Measurements from ENCODE around the gene NAV3.

Gene NAV3

DNA sequence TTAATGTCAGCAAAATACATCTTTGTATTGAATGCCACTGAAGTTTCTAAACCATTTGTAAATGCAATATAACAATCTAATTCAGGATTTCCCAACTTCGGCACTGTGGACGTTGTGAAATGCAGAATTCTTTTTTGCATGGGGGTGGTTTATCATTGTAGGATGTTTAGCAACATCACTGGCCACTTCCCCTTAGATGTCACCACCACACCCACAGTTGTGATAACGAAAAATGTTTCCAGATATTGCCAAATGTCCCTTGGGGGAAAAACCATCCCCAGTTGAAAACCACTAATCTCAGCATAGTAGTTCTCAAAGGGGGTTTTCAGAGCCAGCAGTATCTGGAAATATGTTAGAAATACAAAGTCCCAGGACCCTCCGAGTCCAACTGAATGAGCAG is 203.3 kb downstream of the NAV3 start:
- no CpG with 5 or more reads among the region's 4 CpGs for WGBS, 2 donors (ENCODE audit: extremely low coverage in 2 of 2, insufficient read length in 2 of 2, insufficient replicate concordance in 1 of 2)
- H2AK5ac ChIP-seq (ENCODE audit: low read depth, low read length): no peak overlapping the region
- H2BK15ac ChIP-seq (ENCODE audit: low read length): no peak overlapping the region
- H2BK5ac ChIP-seq (ENCODE audit: low read length): no peak overlapping the region
- H3K4me2 ChIP-seq (ENCODE audit: insufficient read depth, low read length, poor library complexity, severe bottlenecking): no peak overlapping the region
- H3K14ac ChIP-seq (ENCODE audit: low read length): no peak overlapping the region
- no peak overlapping the region for H3K4me3 ChIP-seq (ENCODE audit: low read length in 2 of 2)
- no peaks in the 10 kb centered on the region for H3K9me3 ChIP-seq (replicated peaks in 1 of 2; ENCODE audit: control insufficient read depth in 2 of 2, insufficient read depth in 1 of 2, low read depth in 1 of 2, low read length in 2 of 2)
- H3K27ac ChIP-seq (replicated peaks; ENCODE audit: low read length): no peak overlapping the region
- H2AFZ ChIP-seq (ENCODE audit: low read length): no peak overlapping the region
- no peak overlapping the region for H2BK120ac ChIP-seq (ENCODE audit: low read depth, low read length)
- H4K8ac ChIP-seq (ENCODE audit: low read depth, low read length): no peak overlapping the region
- H2BK12ac ChIP-seq (ENCODE audit: low read length): no peak overlapping the region
- no peak overlapping the region for H3K23ac ChIP-seq (ENCODE audit: low read depth, low read length, poor library complexity)
- DNase-seq (ENCODE audit: low spot score): no peak
- no peak overlapping the region for H3K4ac ChIP-seq (ENCODE audit: low read length)
- H3K9ac ChIP-seq (ENCODE audit: low read depth, low read length, poor library complexity): no peak overlapping the region
- no peaks in the 10 kb centered on the region for H3K36me3 ChIP-seq (replicated peaks in 1 of 2; ENCODE audit: control insufficient read depth in 2 of 2, insufficient read depth in 2 of 2, low read length in 2 of 2)
- H3K79me1 ChIP-seq (ENCODE audit: low read depth, low read length): no peaks in the 10 kb centered on the region
- H3K27me3 ChIP-seq (ENCODE audit: control insufficient read depth in 3 of 3, insufficient read depth in 3 of 3, low read depth in 1 of 3, low read length in 3 of 3): no peaks in the 10 kb centered on the region
- H3K18ac ChIP-seq (ENCODE audit: low read length): no peak overlapping the region
- no peak overlapping the region for H4K91ac ChIP-seq (ENCODE audit: low read depth, low read length, poor library complexity)
- H3K4me1 ChIP-seq (ENCODE audit: control insufficient read depth in 2 of 2, insufficient read depth in 1 of 2, low read depth in 1 of 2, low read length in 2 of 2): peaks cover 6 to 10% of the 10 kb centered on the region in 2 donors

DNA sequence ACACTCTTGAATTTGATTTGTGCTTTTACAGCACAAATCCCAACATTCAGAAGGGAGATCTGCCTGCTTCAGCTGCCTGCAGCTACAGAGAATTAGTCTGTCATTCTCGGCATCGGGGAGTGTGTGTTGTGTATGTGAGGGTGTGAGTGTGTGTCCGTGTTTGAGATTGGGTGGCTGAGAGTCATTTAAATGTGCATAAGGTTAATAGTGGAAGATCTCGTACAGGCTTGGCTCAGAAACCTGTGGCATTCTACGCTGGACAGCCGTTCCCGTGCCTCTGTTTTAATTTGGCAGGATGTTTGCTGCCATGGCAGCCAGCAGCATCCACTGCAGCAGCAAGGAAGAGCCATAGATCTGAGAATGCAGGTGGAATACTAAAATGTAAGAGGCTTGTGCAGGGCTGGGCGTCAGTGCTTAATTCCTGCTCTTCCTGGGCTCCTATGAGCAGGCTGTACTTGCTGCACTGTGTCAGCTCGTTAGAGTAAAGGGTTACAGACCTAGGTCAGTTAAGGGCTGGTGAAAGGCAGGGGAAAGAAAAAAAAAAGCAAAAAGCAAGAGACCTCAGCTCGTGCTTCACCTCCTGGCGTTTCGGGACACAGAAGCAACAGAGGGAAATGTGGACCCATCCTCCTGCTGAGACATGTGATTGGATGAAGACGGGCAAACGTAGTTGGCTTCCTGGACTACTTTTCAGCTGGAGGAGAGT is 205.4 kb downstream of the NAV3 start:
- no peak for DNase-seq (ENCODE audit: low spot score)
- Histone ChIP-seq H3K18ac (ENCODE audit: low read length) (no peak overlapping the region), H3K36me3 (replicated peaks in 1 of 2; ENCODE audit: control insufficient read depth in 2 of 2, insufficient read depth in 2 of 2, low read length in 2 of 2) (no peaks in the 10 kb centered on the region), H3K23ac (ENCODE audit: low read depth, low read length, poor library complexity) (no peak overlapping the region), H2AK5ac (ENCODE audit: low read depth, low read length) (no peak overlapping the region), H3K9me3 (replicated peaks in 1 of 2; ENCODE audit: control insufficient read depth in 2 of 2, insufficient read depth in 1 of 2, low read depth in 1 of 2, low read length in 2 of 2) (no peaks in the 10 kb centered on the region), H2BK15ac (ENCODE audit: low read length) (no peak overlapping the region), H4K8ac (ENCODE audit: low read depth, low read length) (no peak overlapping the region), H2BK120ac (ENCODE audit: low read depth, low read length) (no peak overlapping the region), H3K4me1 (ENCODE audit: control insufficient read depth in 2 of 2, insufficient read depth in 1 of 2, low read depth in 1 of 2, low read length in 2 of 2) (peaks cover 6 to 10% of the 10 kb centered on the region in 2 donors), H3K4me2 (ENCODE audit: insufficient read depth, low read length, poor library complexity, severe bottlenecking) (no peak overlapping the region), H3K79me1 (ENCODE audit: low read depth, low read length) (no peaks in the 10 kb centered on the region), H3K27me3 (ENCODE audit: control insufficient read depth in 3 of 3, insufficient read depth in 3 of 3, low read depth in 1 of 3, low read length in 3 of 3) (no peaks in the 10 kb centered on the region), H3K14ac (ENCODE audit: low read length) (no peak overlapping the region), H3K27ac (replicated peaks; ENCODE audit: low read length) (peak overlapping the region; percentile 17), H2BK5ac (ENCODE audit: low read length) (no peak overlapping the region), H2AFZ (ENCODE audit: low read length) (peak overlapping the region; percentile 91), H2BK12ac (ENCODE audit: low read length) (no peak overlapping the region), H3K4ac (ENCODE audit: low read length) (no peak overlapping the region), H3K4me3 (ENCODE audit: low read length in 2 of 2) (peak overlapping the region in 1 of 2 donors; percentile 44), H4K91ac (ENCODE audit: low read depth, low read length, poor library complexity) (no peak overlapping the region), H3K9ac (ENCODE audit: low read depth, low read length, poor library complexity) (no peak overlapping the region)
- 100% methylated on average over 1 of the region's 14 CpGs; no CpG with 5 or more reads in 1 of the 2 donors for WGBS, 2 donors (ENCODE audit: extremely low coverage in 2 of 2, insufficient read length in 2 of 2, insufficient replicate concordance in 1 of 2)

DNA sequence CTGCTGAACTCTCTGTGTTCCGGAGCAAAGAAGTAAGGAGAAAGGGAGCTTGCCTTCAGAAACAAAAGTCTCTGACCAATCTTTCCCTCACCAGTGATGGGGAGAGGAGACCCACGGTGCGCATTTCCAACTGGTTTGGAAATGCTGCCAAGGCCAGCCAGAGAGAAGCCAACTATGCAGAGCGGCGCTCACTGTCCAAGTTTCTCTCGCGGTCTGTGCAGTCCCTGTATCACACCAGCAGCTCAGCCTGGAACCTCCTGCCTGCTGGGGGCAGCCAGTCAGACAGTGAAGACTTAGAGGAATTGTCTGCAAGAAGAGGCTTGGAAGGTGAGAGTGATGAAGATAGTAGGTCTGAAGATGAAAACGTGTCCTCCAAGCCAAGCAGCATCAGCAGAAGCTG is 206.2 kb downstream of the NAV3 start:
- Histone ChIP-seq H3K14ac (ENCODE audit: low read length) (no peak overlapping the region), H3K9ac (ENCODE audit: low read depth, low read length, poor library complexity) (no peak overlapping the region), H3K36me3 (replicated peaks in 1 of 2; ENCODE audit: control insufficient read depth in 2 of 2, insufficient read depth in 2 of 2, low read length in 2 of 2) (no peaks in the 10 kb centered on the region), H3K4ac (ENCODE audit: low read length) (no peak overlapping the region), H2AK5ac (ENCODE audit: low read depth, low read length) (no peak overlapping the region), H2BK12ac (ENCODE audit: low read length) (no peak overlapping the region), H3K27me3 (ENCODE audit: control insufficient read depth in 3 of 3, insufficient read depth in 3 of 3, low read depth in 1 of 3, low read length in 3 of 3) (no peaks in the 10 kb centered on the region), H2BK120ac (ENCODE audit: low read depth, low read length) (no peak overlapping the region), H3K4me2 (ENCODE audit: insufficient read depth, low read length, poor library complexity, severe bottlenecking) (no peak overlapping the region), H3K79me1 (ENCODE audit: low read depth, low read length) (no peaks in the 10 kb centered on the region), H4K8ac (ENCODE audit: low read depth, low read length) (no peak overlapping the region), H4K91ac (ENCODE audit: low read depth, low read length, poor library complexity) (no peak overlapping the region), H3K18ac (ENCODE audit: low read length) (peak overlapping the region; percentile 27), H3K4me3 (ENCODE audit: low read length in 2 of 2) (no peak overlapping the region), H3K27ac (replicated peaks; ENCODE audit: low read length) (no peak overlapping the region), H3K4me1 (ENCODE audit: control insufficient read depth in 2 of 2, insufficient read depth in 1 of 2, low read depth in 1 of 2, low read length in 2 of 2) (peaks cover 6 to 10% of the 10 kb centered on the region in 2 donors), H2BK15ac (ENCODE audit: low read length) (no peak overlapping the region), H3K23ac (ENCODE audit: low read depth, low read length, poor library complexity) (no peak overlapping the region), H3K9me3 (replicated peaks in 1 of 2; ENCODE audit: control insufficient read depth in 2 of 2, insufficient read depth in 1 of 2, low read depth in 1 of 2, low read length in 2 of 2) (no peaks in the 10 kb centered on the region), H2BK5ac (ENCODE audit: low read length) (no peak overlapping the region), H2AFZ (ENCODE audit: low read length) (peak overlapping the region; percentile 91)
- no peak for DNase-seq (ENCODE audit: low spot score)
- WGBS, 2 donors (ENCODE audit: extremely low coverage in 2 of 2, insufficient read length in 2 of 2, insufficient replicate concordance in 1 of 2): no CpG with 5 or more reads among the region's 8 CpGs

- no peak overlapping the region for H4K91ac ChIP-seq (ENCODE audit: low read depth, low read length, poor library complexity)
- no peak overlapping the region for H3K9ac ChIP-seq (ENCODE audit: low read depth, low read length, poor library complexity)
- no peak overlapping the region for H3K18ac ChIP-seq (ENCODE audit: low read length)
- peaks cover 6 to 10% of the 10 kb centered on the region in 2 donors for H3K4me1 ChIP-seq (ENCODE audit: control insufficient read depth in 2 of 2, insufficient read depth in 1 of 2, low read depth in 1 of 2, low read length in 2 of 2)
- no CpG with 5 or more reads among the region's 2 CpGs for WGBS, 2 donors (ENCODE audit: extremely low coverage in 2 of 2, insufficient read length in 2 of 2, insufficient replicate concordance in 1 of 2)
- H3K14ac ChIP-seq (ENCODE audit: low read length): no peak overlapping the region
- no peaks in the 10 kb centered on the region for H3K79me1 ChIP-seq (ENCODE audit: low read depth, low read length)
- no peak overlapping the region for H2BK15ac ChIP-seq (ENCODE audit: low read length)
- DNase-seq (ENCODE audit: low spot score): no peak
- H3K27ac ChIP-seq (replicated peaks; ENCODE audit: low read length): no peak overlapping the region
- H2AFZ ChIP-seq (ENCODE audit: low read length): no peak overlapping the region
- no peak overlapping the region for H3K4ac ChIP-seq (ENCODE audit: low read length)
- H2AK5ac ChIP-seq (ENCODE audit: low read depth, low read length): no peak overlapping the region
- H2BK120ac ChIP-seq (ENCODE audit: low read depth, low read length): no peak overlapping the region
- H2BK5ac ChIP-seq (ENCODE audit: low read length): no peak overlapping the region
- no peak overlapping the region for H3K4me2 ChIP-seq (ENCODE audit: insufficient read depth, low read length, poor library complexity, severe bottlenecking)
- no peak overlapping the region for H3K23ac ChIP-seq (ENCODE audit: low read depth, low read length, poor library complexity)
- no peaks in the 10 kb centered on the region for H3K27me3 ChIP-seq (ENCODE audit: control insufficient read depth in 3 of 3, insufficient read depth in 3 of 3, low read depth in 1 of 3, low read length in 3 of 3)
- H3K36me3 ChIP-seq (replicated peaks in 1 of 2; ENCODE audit: control insufficient read depth in 2 of 2, insufficient read depth in 2 of 2, low read length in 2 of 2): no peaks in the 10 kb centered on the region
- H4K8ac ChIP-seq (ENCODE audit: low read depth, low read length): no peak overlapping the region
- no peak overlapping the region for H2BK12ac ChIP-seq (ENCODE audit: low read length)
- H3K9me3 ChIP-seq (replicated peaks in 1 of 2; ENCODE audit: control insufficient read depth in 2 of 2, insufficient read depth in 1 of 2, low read depth in 1 of 2, low read length in 2 of 2): no peaks in the 10 kb centered on the region
- no peak overlapping the region for H3K4me3 ChIP-seq (ENCODE audit: low read length in 2 of 2)
Measured at GRCh38 chr12:78037707-78038106, 207.0 kb downstream of the NAV3 start.

Measured in neuronal stem cell (in vitro differentiated cells).